ENCODE measurements around the gene NTN1.

- no peak for TF ChIP-seq EZH2 (IDR thresholded peaks at IDR 0.05; ENCODE audit: low read depth)
- TF ChIP-seq, protein P1, sequence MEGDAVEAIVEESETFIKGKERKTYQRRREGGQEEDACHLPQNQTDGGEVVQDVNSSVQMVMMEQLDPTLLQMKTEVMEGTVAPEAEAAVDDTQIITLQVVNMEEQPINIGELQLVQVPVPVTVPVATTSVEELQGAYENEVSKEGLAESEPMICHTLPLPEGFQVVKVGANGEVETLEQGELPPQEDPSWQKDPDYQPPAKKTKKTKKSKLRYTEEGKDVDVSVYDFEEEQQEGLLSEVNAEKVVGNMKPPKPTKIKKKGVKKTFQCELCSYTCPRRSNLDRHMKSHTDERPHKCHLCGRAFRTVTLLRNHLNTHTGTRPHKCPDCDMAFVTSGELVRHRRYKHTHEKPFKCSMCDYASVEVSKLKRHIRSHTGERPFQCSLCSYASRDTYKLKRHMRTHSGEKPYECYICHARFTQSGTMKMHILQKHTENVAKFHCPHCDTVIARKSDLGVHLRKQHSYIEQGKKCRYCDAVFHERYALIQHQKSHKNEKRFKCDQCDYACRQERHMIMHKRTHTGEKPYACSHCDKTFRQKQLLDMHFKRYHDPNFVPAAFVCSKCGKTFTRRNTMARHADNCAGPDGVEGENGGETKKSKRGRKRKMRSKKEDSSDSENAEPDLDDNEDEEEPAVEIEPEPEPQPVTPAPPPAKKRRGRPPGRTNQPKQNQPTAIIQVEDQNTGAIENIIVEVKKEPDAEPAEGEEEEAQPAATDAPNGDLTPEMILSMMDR (conservative IDR thresholded peaks at IDR 0.05): no peak
Observed at GRCh38 chr17:9202532-9202931, 181.2 kb downstream of the NTN1 start.

Data from PC-9 (cell line).